Measurements from ENCODE around the gene ZNF536. TPM values are rescaled to one million over a fixed set of nuclear protein-coding genes. Genes with fewer than 3 reads are reported as not detected.

ZNF536 gene
- total and polyA plus RNA-seq, 12 donors, result 0.22 to 10.7 (median 3.7) TPM

- H3K4me3 ChIP-seq, result no peak overlapping the region
- no peak for TF ChIP-seq CTCF (IDR thresholded peaks at IDR 0.05)
- DNase-seq (no peak), ATAC-seq (peak in 4 of 8 donors; percentile 15 to 42 (median 34))
- 59 to 61% methylated on average over 6 of the region's 6 CpGs for WGBS, 2 donors
- intact Hi-C loops (cut with DNase I), result no loop called here
- H3K4me1 ChIP-seq, result peaks cover 0 to 12% (median 2%) of the 10 kb centered on the region in 9 donors
- no peak overlapping the region for H3K27ac ChIP-seq
- no peaks in the 10 kb centered on the region for H3K9me3 ChIP-seq
- H3K36me3 ChIP-seq, result no peaks in the 10 kb centered on the region
- H3K27me3 ChIP-seq, result no peaks in the 10 kb centered on the region
These were observed 174.1 kb downstream of the ZNF536 start for GRCh38 chr19:30546332-30546731.

DNA sequence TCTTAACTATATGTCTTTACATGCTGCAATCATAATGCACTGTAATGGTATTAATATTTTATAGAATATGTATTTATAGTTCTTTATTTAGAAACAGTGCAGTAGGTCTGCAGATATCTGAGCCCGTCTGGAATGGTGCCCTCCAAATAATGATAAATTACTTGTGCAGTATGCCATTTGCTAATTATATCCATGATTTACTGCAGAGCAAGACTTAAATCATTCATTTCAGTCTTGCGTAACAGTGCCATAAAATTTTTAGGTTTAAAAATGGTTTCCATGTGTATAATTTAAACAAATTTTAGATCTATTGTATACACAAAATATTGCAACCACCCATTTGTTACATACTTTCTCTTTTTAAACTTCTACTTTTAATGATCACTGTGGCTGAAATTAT is 175.1 kb downstream of the ZNF536 start:
- no peaks in the 10 kb centered on the region for H3K9me3 ChIP-seq
- H3K27me3 ChIP-seq, result no peaks in the 10 kb centered on the region
- H3K36me3 ChIP-seq, result no peaks in the 10 kb centered on the region
- DNase-seq (no peak), ATAC-seq (peak in 3 of 8 donors; percentile 61 to 71 (median 70))
- no peak overlapping the region for H3K27ac ChIP-seq
- no peak for TF ChIP-seq CTCF (IDR thresholded peaks at IDR 0.05)
- no peak overlapping the region for H3K4me3 ChIP-seq
- 52% methylated on average over 2 of the region's 2 CpGs for WGBS, 2 donors
- peaks cover 0 to 16% (median 5%) of the 10 kb centered on the region in 9 donors for H3K4me1 ChIP-seq
- intact Hi-C loops (cut with DNase I), result no loop called here

DNA sequence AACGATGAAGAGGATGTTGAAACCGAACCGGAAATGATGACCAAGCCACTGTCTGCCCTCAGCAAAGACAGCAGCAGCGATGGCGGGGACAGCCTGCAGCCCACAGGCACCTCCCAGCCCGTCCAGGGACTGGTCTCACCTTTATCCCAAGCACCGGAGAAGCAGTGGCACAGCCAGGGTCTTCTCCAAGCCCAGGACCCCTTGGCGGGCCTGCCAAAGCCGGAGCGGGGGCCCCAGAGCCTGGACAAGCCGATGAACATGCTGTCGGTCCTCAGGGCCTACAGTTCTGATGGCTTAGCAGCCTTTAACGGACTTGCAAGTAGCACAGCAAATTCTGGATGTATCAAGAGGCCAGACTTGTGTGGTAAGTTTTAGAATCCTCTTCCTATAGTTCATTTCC is 177.0 kb downstream of the ZNF536 start:
- Histone ChIP-seq H3K4me3 (no peak overlapping the region), H3K4me1 (peaks cover 0 to 16% (median 5%) of the 10 kb centered on the region in 9 donors), H3K27ac (no peak overlapping the region), H3K36me3 (no peaks in the 10 kb centered on the region), H3K27me3 (peaks cover 0 to 3% (median 0%) of the 10 kb centered on the region in 7 donors), H3K9me3 (no peaks in the 10 kb centered on the region)
- ATAC-seq (no peak), DNase-seq (no peak)
- WGBS, 2 donors, result 92 to 95% methylated on average over 13 of the region's 13 CpGs
- TF ChIP-seq CTCF (IDR thresholded peaks at IDR 0.05), result no peak
- intact Hi-C loops (cut with DNase I), result no loop called here

GRCh38 chr19:30551271-30551670 is 179.1 kb downstream of the ZNF536 start:
- intact Hi-C loops (cut with DNase I), result no loop called here
- 61 to 67% methylated on average over 11 of the region's 11 CpGs for WGBS, 2 donors
- Histone ChIP-seq H3K4me1 (peaks cover 0 to 13% (median 5%) of the 10 kb centered on the region in 9 donors), H3K27me3 (peaks cover 0 to 11% (median 0%) of the 10 kb centered on the region in 7 donors), H3K9me3 (no peaks in the 10 kb centered on the region), H3K36me3 (no peaks in the 10 kb centered on the region), H3K4me3 (no peak overlapping the region), H3K27ac (no peak overlapping the region)
- no peak for TF ChIP-seq CTCF (IDR thresholded peaks at IDR 0.05)
- DNase-seq (no peak), ATAC-seq (no peak)
